MM.1S (cell line): ENCODE data around the gene RSRC1.

ENCODE experiments used
- DNase-seq: peaks from one replicate; pipeline ENCODE4 v3.0.0-alpha.2; 2015
- H2AFZ ChIP-seq: fragments of 300-600 bp; sonication (generic); 2 replicates; pipeline ENCODE4 v1.6.0; 2016; ENCODE audit warnings: antibody characterized with exemption, low read length
- H3F3A ChIP-seq: fragments of 300-600 bp; sonication (generic); 2 replicates; pipeline ENCODE4 v1.6.1; 2016; ENCODE audit warnings: mild to moderate bottlenecking, antibody characterized with exemption, low read length, moderate library complexity, mixed read lengths; ENCODE audit not compliant: insufficient read depth
- H3K27ac ChIP-seq: fragments of 300-600 bp; sonication (generic); 2 replicates; pipeline ENCODE4 v1.5.1; 2016; ENCODE audit warnings: mild to moderate bottlenecking, low read length
- H3K27me3 ChIP-seq: fragments of 300-600 bp; sonication (generic); replicated peaks from 2 replicates; pipeline ENCODE4 v1.6.0; 2016; ENCODE audit warnings: low read length; ENCODE audit not compliant: insufficient read depth
- H3K36me3 ChIP-seq: fragments of 300-600 bp; sonication (generic); replicated peaks from 2 replicates; pipeline ENCODE4 v1.6.1; 2016; ENCODE audit warnings: mild to moderate bottlenecking, low read length, mixed read lengths; ENCODE audit not compliant: insufficient read depth
- H3K4me1 ChIP-seq: fragments of 300-600 bp; sonication (generic); 2 replicates; pipeline ENCODE4 v1.6.1; 2016; ENCODE audit warnings: low read length, mixed read lengths
- H3K4me2 ChIP-seq: fragments of 300-600 bp; sonication (generic); 2 replicates; pipeline ENCODE4 v1.6.0; 2016; ENCODE audit warnings: low read depth, low read length
- H3K4me3 ChIP-seq: fragments of 300-600 bp; sonication (generic); 2 replicates; pipeline ENCODE4 v1.5.1; 2016; ENCODE audit warnings: low read length, mixed read lengths
- H3K79me2 ChIP-seq: fragments of 300-600 bp; sonication (generic); 2 replicates; pipeline ENCODE4 v1.6.1; 2016; ENCODE audit warnings: mixed run types, low read length, mixed read lengths
- H3K9ac ChIP-seq: fragments of 300-600 bp; sonication (generic); 2 replicates; pipeline ENCODE4 v1.6.1; 2016; ENCODE audit warnings: low read length, mixed read lengths
- H3K9me2 ChIP-seq: fragments of 300-600 bp; sonication (generic); replicated peaks from 2 replicates; pipeline ENCODE4 v1.6.1; 2016; ENCODE audit warnings: mild to moderate bottlenecking, low read length, mixed read lengths; ENCODE audit not compliant: insufficient read depth
- H3K9me3 ChIP-seq: fragments of 300-600 bp; sonication (generic); replicated peaks from 2 replicates; pipeline ENCODE4 v1.6.1; 2016; ENCODE audit warnings: mild to moderate bottlenecking, low read length, mixed read lengths; ENCODE audit not compliant: insufficient read depth
- H4K20me1 ChIP-seq: fragments of 300-600 bp; sonication (generic); 2 replicates; pipeline ENCODE4 v1.6.1; 2016; ENCODE audit warnings: mild to moderate bottlenecking, low read length, moderate library complexity, mixed read lengths; ENCODE audit not compliant: insufficient read depth
- EZH2 ChIP-seq: fragments of 300-600 bp; sonication (generic); optimal IDR thresholded peaks from 2 replicates; pipeline ENCODE3; 2017; ENCODE audit warnings: low read depth, mild to moderate bottlenecking, antibody characterized with exemption, low read length, mixed read lengths
- EZH2phosphoT487 ChIP-seq: fragments of 300-600 bp; sonication (generic); IDR thresholded peaks from 2 replicates; pipeline ENCODE4 v1.6.1; 2018; ENCODE audit warnings: antibody characterized with exemption, low read length
- TF ChIP-seq, protein P1 (sequence below): fragments of 300-600 bp; sonication (generic); IDR thresholded peaks from 2 replicates; pipeline ENCODE4 v1.5.1; 2016; ENCODE audit warnings: antibody characterized with exemption, low read length, mixed read lengths

RSRC1 gene

DNA sequence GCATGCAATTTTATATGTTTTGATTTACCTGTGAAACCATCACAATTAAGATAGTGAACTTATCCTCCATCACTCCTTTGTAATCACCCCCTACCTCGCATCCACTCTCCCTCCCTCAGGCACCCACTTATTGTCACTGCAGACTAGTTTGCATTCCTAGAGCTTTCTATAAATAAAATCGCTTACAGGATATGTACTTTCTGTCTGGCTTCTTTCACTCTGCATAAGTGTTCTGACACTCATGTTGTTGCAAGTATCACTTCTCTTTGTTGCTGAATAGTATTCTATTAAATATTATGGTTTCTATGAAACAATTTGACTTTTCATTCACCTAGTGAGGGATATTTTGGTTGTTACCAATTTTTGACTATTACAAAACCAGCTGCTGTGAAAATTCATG lies 139.3 kb downstream of the RSRC1 start:
- Histone ChIP-seq H2AFZ (no peak overlapping the region), H3K9me2 (no peaks in the 10 kb centered on the region), H3K79me2 (peaks cover 9% of the 10 kb centered on the region), H3K27me3 (no peaks in the 10 kb centered on the region), H3K9ac (no peak overlapping the region), H3K4me2 (peak overlapping the region; percentile 42), H3K36me3 (no peaks in the 10 kb centered on the region), H3K27ac (no peak overlapping the region), H3K9me3 (no peaks in the 10 kb centered on the region), H4K20me1 (no peaks in the 10 kb centered on the region), H3K4me1 (peaks cover 7% of the 10 kb centered on the region), H3F3A (no peaks in the 10 kb centered on the region), H3K4me3 (no peak overlapping the region)
- TF ChIP-seq EZH2phosphoT487 (no peak), EZH2 (no peak)
- TF ChIP-seq, protein P1, sequence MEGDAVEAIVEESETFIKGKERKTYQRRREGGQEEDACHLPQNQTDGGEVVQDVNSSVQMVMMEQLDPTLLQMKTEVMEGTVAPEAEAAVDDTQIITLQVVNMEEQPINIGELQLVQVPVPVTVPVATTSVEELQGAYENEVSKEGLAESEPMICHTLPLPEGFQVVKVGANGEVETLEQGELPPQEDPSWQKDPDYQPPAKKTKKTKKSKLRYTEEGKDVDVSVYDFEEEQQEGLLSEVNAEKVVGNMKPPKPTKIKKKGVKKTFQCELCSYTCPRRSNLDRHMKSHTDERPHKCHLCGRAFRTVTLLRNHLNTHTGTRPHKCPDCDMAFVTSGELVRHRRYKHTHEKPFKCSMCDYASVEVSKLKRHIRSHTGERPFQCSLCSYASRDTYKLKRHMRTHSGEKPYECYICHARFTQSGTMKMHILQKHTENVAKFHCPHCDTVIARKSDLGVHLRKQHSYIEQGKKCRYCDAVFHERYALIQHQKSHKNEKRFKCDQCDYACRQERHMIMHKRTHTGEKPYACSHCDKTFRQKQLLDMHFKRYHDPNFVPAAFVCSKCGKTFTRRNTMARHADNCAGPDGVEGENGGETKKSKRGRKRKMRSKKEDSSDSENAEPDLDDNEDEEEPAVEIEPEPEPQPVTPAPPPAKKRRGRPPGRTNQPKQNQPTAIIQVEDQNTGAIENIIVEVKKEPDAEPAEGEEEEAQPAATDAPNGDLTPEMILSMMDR = no peak
- no peak for DNase-seq

DNA sequence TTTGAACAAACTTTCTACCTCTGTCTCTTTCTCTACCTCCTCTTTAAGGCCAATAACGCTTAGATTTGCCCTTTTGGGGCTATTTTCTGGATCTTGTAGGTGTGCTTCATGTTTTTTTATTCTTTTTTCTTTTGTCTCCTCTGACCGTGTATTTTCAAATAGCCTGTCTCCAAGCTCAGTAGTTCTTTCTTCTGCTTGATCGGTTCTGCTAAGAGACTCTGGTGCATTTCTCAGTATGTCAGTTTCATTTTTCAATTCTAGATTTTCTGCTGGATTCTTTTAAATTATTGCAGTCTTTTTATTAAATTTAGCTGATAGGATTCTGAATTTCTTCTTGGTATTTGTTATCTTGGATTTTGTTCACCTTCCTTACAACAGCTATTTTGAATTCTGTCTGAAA lies 148.7 kb downstream of the RSRC1 start:
- Histone ChIP-seq H4K20me1 (no peaks in the 10 kb centered on the region), H3K27me3 (no peaks in the 10 kb centered on the region), H3K4me2 (no peak overlapping the region), H3K36me3 (no peaks in the 10 kb centered on the region), H3K9me3 (no peaks in the 10 kb centered on the region), H3K4me1 (no peaks in the 10 kb centered on the region), H3K4me3 (no peak overlapping the region), H3K9ac (no peak overlapping the region), H3K27ac (no peak overlapping the region), H3K9me2 (no peaks in the 10 kb centered on the region), H2AFZ (no peak overlapping the region), H3K79me2 (no peaks in the 10 kb centered on the region), H3F3A (no peaks in the 10 kb centered on the region)
- DNase-seq = no peak
- TF ChIP-seq EZH2 (no peak), EZH2phosphoT487 (no peak)
- TF ChIP-seq, protein P1 = no peak

GRCh38 chr3:158260392-158260791 lies 150.5 kb downstream of the RSRC1 start:
- Histone ChIP-seq H3K9me2 (no peaks in the 10 kb centered on the region), H3K36me3 (no peaks in the 10 kb centered on the region), H3K4me1 (no peaks in the 10 kb centered on the region), H3K27ac (no peak overlapping the region), H3F3A (no peaks in the 10 kb centered on the region), H3K9me3 (no peaks in the 10 kb centered on the region), H3K4me3 (no peak overlapping the region), H3K4me2 (no peak overlapping the region), H2AFZ (no peak overlapping the region), H3K9ac (no peak overlapping the region), H3K79me2 (0 out of 2 replicates have a peak, but pooled peaks cover 3% of the 10 kb centered on the region), H4K20me1 (no peaks in the 10 kb centered on the region), H3K27me3 (no peaks in the 10 kb centered on the region)
- no peak for DNase-seq
- TF ChIP-seq, protein P1 = no peak
- TF ChIP-seq EZH2 = no peak
- no peak for TF ChIP-seq EZH2phosphoT487
